Endothelial cell of hepatic sinusoid (primary cell): ENCODE data around the gene RPA1.

Source experiments
- in situ Hi-C: cut with HindIII; loops from 2 replicates; pipeline ENCODE4 v1.10.0; 2017; ENCODE audit warnings: low sequenced_read_pairs

RPA1 gene

DNA sequence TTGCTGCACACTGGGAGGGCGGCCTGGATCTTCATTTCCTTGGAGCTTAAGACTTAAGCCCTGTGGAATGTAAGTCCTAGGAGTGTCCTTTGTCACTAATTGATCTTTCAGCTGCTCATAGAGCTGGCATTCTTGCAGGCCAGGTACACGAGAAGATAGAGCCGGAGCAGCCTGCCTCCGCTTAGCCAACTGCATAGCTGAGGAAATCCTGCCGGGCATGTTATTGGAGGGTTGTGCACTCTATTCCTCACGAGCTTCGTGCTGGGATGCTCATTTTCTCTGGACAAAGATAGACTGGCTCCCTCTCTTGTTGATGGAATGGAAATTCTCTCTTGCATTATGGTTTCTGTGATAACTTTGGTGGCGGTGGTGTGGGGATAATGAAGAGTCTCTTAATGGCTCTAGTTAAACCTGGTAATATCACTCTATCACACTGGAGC, 76.9 kb downstream of the RPA1 start:
- in situ Hi-C loops, result no loop called here

DNA sequence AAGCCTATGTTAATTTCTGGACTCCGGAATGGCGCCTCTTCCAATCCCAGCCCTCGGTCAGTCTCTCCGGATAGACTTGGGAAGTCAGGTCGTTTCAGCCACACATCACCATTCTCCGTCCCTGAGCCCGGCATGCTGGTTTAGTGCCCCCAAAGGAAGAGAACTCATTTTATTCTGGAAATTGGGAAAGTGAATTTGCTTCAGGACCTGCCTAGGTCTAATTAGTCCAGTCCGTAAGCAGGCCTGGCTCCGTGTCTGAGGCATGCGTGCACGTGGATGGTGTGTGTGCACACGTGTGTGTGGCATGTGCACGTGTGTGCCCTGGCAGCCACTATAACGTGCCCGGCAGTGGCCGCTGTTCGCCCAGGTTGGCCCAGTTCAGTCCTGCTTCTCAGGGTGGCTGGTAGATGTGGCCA, 77.4 kb downstream of the RPA1 start:
- in situ Hi-C loops, result no loop called here

DNA sequence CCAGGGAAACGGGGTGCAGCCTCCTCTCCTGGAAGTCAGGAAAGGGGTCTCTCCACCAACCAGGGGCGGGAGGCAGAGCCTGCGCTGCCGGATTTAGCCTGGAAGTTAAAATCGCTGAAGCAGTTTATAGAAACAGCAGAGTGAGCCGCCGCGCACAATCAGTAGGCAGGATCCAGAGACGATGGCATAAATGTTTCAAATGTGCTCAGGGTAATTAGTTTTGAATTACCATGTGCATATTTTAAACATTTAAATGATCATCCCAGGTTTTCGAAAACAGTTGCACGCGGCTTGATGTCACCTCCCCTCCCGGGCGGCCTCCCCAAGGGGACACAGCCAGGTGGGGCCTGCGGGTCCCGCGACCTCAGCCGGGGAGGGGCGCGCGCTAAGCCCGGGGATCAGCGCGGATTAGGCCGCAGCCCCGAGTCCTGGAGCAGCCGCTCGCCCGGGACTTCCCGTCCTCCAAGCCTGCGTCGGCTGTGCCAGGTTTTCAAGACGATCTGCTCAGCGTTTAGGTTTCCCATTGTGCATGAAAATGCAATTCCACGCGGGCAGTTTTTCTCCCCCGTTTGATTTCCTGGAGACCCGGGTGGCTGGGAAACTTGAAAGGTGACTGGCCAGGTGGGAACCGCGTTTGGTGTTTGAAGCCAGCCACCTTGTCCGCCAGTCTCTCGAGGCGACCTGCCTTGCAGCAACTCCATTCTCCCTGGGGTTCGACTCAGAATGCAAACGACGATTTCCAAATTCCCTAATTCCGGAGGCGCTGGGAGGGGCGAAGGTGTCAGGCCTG, 78.3 kb downstream of the RPA1 start:
- in situ Hi-C loops, result no loop called here

DNA sequence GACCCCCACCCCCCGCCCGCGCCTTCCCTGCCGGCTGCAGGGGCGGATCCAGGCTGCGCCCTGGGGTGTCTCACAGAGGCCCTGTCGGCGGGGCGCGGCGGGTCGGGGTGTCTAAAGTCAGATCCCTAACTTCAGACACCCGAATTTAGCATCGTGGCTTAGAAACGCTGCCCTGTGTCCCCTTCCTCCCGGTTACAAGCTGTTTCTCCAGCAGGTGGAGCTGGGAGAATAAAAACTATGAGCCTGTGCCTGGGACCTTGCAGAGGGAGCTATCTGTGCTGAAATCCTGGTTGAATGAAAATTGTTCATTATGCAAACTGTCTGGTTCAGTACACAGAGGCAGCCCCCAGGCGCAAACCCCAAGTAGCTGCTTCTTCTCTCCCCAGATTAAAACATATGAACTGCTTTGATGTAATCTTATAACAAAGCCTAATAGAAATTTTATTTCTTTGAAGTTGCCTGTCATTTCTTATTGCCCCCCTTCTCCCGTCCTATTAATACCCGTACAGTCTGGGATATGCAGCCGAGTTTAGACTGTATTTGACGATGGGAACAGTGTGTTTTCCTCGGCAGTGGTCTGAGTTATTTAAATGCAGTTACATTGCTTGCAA, 79.0 kb downstream of the RPA1 start:
- in situ Hi-C loops, result no loop called here

DNA sequence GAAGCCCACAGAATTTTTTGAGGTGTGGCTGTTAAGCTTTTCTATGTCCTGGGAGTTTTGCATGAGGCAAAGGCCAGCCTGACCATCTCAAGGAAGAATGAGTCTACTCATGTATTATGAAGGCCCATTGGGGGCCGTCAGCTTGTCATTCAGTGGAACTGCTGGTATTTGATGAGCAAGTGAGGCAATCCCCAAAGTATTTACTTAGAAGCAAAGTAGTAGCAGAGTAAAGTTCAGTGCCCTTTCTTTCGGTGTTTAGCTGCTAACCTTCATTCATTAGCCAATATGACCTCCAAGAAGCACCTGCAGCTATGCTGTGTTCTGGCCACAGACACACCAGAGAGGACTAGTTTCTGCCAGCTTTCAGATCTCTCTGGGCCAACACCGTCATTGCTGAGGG, 80.2 kb downstream of the RPA1 start:
- in situ Hi-C loops, result no loop called here

DNA sequence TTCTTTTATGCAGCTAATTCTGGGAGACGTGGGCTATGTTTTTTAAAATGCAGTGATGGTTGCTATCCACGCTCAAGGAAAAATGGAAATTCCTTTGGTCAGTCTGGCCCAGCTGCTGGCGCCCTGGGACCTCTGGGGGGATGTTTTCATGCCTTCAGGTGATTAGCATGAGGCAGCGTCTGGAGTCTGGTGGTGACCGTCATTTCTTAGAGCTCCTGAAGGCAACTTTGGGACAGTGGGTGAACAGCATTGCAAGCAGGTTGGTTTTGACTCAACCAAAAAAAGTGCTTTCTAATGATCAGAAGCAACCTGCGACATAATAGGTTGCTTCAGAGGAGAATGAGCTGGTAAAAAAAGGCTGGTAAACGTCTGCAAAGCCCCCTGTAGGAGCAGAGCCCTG, 82.3 kb downstream of the RPA1 start:
- in situ Hi-C loops, result no loop called here

DNA sequence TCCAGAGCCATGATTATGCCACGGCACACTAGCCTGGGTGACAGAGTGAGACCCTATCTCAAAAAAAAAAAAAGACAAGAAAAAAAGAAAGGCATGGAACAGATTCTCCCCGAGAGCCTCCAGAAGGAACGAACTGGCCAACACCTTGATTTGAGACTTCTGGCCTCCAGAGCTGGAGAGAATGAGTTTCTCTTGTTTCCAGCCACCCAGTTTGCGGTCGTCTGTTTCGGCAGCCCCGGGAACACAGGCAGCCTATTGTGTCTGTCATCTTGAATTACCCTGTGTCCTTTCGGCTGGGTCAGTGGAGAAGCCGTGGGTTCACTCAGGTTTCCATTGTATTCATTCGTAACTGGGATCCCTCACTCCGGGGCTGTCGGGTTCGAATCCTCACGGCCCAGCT, 83.9 kb downstream of the RPA1 start:
- in situ Hi-C loops, result no loop called here

DNA sequence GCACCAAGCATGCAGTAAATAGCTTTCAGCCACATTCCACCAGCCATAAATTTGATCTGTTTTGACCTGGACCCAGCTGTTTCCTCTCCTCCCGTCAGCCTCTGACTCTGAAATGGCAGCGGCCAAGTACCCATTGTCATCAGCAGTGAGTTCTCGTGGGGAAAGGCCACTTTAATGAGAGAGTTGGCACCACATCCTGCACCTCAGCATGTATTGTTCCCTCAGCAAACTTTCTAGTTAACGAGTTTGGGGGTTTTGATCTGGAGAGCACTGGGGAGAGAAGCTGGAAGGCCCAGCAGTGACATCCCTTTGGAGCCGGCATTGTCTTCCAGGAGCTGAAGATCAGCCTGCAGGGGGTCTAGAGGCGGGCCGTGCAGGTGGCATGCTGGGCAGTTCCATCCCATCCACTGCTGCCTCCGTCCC, 84.9 kb downstream of the RPA1 start:
- in situ Hi-C loops, result loop anchor here (5.0 kb wide), 1 partner anchor 128 kb away; the partner anchor contains the start of gene OVCA2

DNA sequence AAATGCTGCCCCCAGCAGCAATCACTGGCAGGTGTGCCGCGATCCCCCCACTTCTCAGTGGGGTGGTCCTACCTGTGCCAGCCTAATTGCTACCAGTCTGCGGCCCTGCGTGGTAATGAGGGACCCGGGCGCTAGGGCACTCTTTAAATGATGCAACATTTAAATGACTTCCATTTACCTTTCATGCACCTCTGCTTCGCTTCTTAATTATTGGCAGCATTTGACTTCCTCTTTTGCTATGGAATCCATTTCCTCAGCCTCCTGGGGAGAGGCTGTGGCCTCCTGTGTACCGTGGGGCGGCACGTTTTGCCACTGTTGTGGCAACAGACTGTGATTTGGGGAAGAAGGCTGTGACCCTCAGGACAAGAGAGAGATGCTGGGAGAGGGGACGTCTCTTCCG, 86.1 kb downstream of the RPA1 start:
- in situ Hi-C loops, result loop anchor here (5.0 kb wide), 1 partner anchor 126 kb away; the partner anchor contains the start of gene OVCA2

DNA sequence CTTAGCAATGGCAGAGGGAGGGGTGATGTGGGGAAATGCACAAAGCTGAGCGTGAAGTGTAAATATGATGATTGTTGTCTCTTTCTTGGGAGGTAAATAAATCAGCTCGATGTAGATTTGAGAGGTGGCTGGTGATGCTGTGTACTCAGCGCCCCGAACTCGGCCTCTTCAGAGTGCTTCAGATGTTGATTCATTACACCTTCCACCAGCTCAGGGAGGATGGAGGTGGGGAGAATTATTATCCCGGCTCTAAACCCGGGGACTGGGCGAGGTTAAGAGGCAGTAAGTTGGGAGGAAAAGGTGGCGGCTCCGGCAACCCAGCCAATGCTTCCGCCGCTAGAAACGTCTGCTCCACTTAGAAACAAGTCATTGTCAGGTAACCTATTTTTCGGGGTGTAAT, 86.5 kb downstream of the RPA1 start:
- in situ Hi-C loops, result loop anchor here (5.0 kb wide), 1 partner anchor 126 kb away; the partner anchor contains the start of gene OVCA2

DNA sequence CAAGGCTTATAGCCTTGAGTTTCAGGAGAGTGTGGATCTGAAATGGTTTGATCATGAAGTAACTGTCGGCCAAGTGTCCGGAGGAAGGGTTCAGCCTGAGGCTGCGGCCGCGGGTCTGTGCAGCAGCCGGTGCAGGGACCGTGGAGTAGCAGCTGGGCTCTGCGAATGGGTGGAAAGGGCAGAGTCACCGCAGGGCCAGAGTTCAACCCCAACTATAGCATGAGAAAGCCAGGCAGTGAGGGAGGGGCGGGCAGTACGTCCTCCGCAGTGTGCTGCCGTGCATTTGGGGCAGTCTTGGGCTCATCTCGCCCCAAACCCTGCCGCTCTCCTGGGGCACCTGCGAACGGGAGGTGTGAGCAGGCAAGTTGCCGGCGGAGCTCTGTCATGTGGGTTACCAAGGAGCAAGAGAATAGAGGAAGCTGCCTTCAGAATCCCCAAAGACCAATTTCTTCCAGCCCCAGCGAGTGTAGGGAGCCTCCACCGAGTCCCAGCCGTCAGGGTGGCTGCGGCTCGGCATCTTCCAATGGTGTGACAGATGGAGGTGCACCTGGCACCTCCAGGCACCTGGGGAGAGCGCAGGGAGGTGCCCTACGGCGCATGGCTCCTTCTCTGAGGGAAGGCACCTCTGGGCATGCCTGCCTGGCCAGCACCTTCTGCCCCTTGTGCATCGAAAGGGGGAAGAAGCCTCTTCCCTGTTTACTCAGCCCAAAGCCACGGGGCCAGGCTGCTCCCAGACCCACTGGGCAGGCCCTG, 87.3 kb downstream of the RPA1 start:
- in situ Hi-C loops, result loop anchor here (5.0 kb wide), 1 partner anchor 125 kb away; the partner anchor contains the start of gene OVCA2

DNA sequence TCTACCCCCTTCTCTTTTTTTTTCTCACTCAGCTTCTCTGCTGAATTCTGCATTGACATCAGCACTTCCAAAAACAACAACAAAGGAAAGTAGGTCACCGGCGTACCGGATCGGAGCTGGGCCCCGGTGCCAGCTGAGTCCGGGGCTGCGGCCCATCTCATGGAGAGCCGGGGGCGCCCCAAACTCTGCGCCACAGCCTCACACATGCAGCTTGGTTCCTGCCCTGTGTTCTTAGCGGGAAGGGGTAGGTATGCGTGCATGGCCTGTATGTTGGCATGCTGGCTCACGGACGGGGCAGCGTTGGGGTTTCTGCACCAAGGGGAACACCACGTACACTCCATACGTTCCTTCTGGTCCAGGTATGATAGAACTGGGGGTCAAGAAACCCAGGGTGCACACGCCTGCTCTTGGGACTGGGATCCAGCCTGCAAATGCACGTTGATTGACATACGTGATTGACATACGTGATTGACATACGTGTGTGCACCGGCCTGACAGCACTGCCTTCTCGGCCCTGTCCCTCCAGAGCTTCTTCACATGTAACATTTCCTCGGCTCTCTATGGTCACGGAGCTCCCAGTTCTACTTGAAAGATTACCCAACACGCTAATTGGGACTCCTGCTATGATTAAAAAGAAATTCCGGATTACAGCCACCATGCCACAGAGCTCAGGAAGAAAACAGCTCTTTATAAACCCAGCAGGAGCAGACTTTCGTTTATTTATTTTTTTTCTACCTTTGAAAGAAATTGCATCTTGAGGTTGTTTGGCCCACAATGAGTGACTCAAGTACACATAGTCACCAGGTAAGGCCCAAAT, 88.7 kb downstream of the RPA1 start:
- in situ Hi-C loops, result loop anchor here (5.0 kb wide), 1 partner anchor 124 kb away; the partner anchor contains the start of gene OVCA2

DNA sequence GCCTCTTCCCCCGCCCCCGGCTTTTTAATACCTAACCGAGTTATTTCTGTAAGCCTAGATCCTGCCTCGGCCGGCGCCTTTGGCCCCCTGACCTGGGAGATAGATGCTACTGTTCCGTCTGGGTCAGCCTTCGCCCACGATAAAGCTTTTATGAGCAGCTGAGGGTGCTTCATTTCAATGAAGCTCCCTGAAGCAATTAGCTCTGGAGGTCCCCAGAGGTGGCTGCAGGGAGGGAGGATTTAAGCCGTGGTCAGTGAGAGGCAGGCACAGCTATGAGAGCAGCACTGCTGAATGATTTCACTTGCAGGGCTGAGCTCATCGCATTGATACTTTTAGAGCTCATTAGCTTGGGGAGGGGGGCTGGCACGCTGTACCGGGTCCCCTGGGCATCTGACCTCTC, 89.4 kb downstream of the RPA1 start:
- in situ Hi-C loops, result loop anchor here (5.0 kb wide), 1 partner anchor 123 kb away; the partner anchor contains the start of gene OVCA2

DNA sequence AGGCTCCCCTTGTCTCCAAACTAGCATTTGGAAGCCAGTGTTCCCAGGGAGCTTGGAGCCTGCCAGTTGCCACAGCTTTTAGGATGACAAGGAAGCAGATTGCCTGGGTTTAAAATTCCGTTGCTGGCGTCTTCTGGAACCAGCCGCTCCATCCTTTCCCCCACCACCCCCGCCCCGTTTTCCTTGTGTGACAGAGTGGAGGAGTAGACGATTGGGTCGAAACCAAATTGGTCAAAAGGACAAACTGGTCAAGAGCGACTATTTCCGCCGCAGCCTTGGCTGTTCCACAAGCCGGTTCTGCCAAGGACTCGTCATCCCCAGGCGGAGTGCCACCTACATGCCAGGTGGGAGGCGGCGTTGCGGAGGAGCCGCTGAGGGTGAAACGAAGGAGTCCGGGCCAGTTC, 91.1 kb downstream of the RPA1 start:
- in situ Hi-C loops, result no loop called here

DNA sequence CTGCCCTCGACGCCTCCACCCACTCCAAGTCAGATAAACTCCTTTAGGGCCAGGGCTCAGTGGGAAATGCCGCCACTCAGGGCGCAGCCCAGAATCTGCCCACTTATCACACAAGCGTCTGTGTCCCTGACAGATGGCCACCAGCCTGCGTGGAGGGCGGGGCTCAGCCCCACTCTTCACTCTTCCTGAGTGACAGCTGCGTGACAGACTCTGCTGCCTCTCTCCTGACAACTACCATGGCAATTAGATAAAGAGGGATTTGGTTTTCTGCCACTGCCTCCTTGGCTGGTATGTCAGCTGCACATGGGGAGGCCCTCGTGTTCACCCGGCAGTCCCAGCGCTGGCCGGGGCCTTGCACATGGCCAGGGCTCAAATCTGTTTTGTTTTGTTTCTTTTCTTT, 99.2 kb downstream of the RPA1 start:
- in situ Hi-C loops, result no loop called here

DNA sequence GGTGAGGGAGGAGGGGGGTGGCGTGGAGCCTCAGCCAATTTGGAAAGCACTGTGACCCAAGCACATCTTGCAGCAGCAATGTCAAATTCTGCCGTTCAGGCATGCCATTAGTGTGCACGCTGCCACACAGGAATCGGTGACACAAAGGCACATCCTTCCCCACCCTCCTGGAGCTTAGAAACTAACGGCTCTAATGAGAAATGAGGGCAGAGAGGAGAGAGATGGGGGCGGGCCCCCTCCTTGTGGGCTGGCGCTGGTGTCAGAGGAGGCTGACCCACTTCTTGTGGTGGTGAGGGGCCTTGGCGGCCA, 100.5 kb downstream of the RPA1 start:
- in situ Hi-C loops, result loop anchor here (5.0 kb wide), 1 partner anchor 67 kb away; no protein-coding TSS in a partner anchor

DNA sequence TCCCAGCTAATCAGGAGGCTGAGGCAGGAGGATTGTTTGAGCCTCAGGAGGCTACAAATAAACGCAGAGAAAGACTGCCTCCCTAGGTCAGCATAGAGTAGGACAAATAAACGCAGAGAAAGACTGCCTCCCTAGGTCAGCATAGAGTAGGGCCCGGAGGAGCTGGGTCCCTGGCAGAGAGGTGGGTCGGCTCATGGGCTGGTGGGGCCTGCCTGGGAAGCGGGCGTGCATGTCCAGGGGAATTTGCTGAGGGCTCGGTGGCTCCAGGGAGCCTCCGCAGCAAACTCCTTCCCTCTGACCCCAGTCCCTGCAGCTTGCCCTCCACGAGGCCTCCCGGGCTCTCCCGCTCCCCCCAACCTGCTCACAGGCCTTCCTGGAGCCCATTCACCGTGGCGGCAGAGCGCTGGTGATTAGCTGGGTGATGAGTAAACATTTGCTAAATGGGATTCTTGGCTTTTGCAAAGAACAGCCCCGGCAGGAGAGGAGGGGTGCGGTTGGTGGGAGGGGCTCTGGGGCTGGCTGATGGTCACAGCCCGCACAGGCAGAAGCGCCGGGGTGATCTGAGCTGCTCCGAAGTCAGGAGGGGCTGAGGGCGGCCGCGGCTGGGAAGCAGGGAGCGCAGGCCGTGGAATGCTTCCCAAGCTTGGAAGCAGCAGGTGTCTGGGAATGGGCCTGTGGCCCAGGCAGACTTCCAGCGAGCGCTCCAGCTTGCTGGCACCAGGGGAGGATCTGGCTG, 102.2 kb downstream of the RPA1 start:
- in situ Hi-C loops, result loop anchor here (5.0 kb wide), 1 partner anchor 65 kb away; no protein-coding TSS in a partner anchor

DNA sequence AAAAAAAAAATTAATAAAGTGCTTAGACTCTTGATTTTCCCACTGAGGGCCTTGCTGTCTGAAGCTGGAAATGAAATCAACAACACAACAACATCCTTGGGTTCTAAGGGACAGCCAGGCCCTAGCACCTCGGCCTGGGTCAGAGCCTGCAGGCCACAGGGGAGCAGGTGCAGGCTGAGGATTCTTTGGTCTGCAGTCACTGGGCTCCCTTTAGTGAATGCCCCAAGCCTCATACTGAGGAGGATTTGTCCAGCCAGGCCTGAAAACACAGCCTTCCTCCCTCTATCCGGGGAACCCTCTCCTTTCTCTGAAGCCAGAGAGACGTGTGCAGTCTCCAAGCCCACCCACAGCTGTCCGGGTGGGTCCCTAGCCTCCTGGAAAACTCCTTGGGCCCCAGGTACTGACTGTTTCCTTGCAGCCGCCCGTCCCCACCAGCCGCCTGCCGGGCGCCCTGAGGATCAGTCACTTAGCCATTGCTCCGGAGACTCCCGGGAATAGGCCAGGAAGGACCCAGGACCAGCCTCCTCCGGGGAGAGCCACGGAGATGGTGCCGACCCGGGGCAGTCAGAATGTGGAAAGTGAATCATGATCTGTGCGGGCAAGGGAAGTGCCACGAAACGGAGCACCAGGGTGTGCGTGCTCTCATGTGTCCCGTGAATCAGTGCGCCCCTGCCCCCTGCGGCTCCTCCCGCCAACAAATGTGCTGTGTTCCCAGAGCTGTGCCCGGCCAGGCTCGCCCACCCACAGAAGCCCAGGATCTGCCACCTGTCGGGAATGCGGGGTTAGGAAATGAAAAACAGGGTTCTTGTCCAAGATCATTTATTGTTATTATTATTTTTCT, 104.3 kb downstream of the RPA1 start:
- in situ Hi-C loops, result loop anchor here (5.0 kb wide), 1 partner anchor 63 kb away; no protein-coding TSS in a partner anchor

DNA sequence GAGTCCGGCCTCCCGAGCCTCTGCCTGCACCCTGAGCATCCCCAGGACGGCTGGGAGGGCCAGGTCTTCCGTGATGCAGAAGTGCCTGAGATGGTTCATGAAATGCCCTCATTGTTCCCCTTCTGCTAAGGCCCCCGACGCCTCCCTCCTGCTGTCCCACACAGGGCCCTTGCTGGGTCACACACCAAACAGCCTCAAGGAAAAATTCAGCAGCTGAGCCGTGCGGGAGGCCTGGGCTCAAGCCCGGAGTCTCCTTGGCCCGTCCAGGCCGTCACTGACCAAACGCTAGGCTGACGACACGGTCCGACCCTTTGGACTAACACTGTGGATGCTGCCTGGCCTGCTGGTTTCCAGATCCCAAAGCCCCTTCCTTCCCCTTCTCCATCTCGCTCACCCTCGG, 105.1 kb downstream of the RPA1 start:
- in situ Hi-C loops, result loop anchor here (5.0 kb wide), 1 partner anchor 62 kb away; no protein-coding TSS in a partner anchor
